HG03095 (cell line): ENCODE results near the gene PAX5.

Source experiments
- ATAC-seq: cut with Tn5 transposase; IDR thresholded peaks from one replicate; pipeline ENCODE4 v1.9.1; 2021; ENCODE audit warnings: moderate library complexity; ENCODE audit not compliant: unreplicated experiment

The PAX5 gene

GRCh38 chr9:36903541-36904435, 130.3 kb downstream of the PAX5 start:
- no peak for ATAC-seq

- no peak for ATAC-seq
These were observed 131.1 kb downstream of the PAX5 start for GRCh38 chr9:36902861-36903524.

GRCh38 chr9:36902080-36902716, 131.9 kb downstream of the PAX5 start:
- no peak for ATAC-seq

- ATAC-seq: no peak
These were observed 132.5 kb downstream of the PAX5 start for GRCh38 chr9:36901528-36901927.

- no peak for ATAC-seq
These were observed 133.2 kb downstream of the PAX5 start for GRCh38 chr9:36900856-36901220.

GRCh38 chr9:36900136-36900855, 133.8 kb downstream of the PAX5 start:
- no peak for ATAC-seq

GRCh38 chr9:36899406-36899805, 134.7 kb downstream of the PAX5 start:
- ATAC-seq: no peak

GRCh38 chr9:36898431-36899020, 135.5 kb downstream of the PAX5 start:
- no peak for ATAC-seq

- ATAC-seq: no peak
These were observed 136.6 kb downstream of the PAX5 start for GRCh38 chr9:36897478-36897877.

- ATAC-seq: no peak
These were observed 137.0 kb downstream of the PAX5 start for GRCh38 chr9:36897019-36897418.

- ATAC-seq: no peak
These were observed 137.8 kb downstream of the PAX5 start for GRCh38 chr9:36896296-36896695.

- ATAC-seq: no peak
These were observed 138.3 kb downstream of the PAX5 start for GRCh38 chr9:36895744-36896260.

- no peak for ATAC-seq
These were observed 139.3 kb downstream of the PAX5 start for GRCh38 chr9:36894695-36895310.

- ATAC-seq: no peak
These were observed 140.2 kb downstream of the PAX5 start for GRCh38 chr9:36893911-36894310.

GRCh38 chr9:36893184-36893583, 140.9 kb downstream of the PAX5 start:
- ATAC-seq: no peak

GRCh38 chr9:36892279-36892678, 141.8 kb downstream of the PAX5 start:
- ATAC-seq: no peak

GRCh38 chr9:36891341-36891811, 142.7 kb downstream of the PAX5 start:
- ATAC-seq: no peak

GRCh38 chr9:36889844-36890243, 144.2 kb downstream of the PAX5 start:
- ATAC-seq: no peak

- ATAC-seq: no peak
These were observed 145.5 kb downstream of the PAX5 start for GRCh38 chr9:36888551-36888950.

- ATAC-seq: no peak
These were observed 149.3 kb downstream of the PAX5 start for GRCh38 chr9:36884721-36885120.
